ENCODE results near the gene XPO1.
"Not testable (repeated sequence)": the region's sequence is repeated elsewhere in the genome, so short reads cannot be mapped to it uniquely, and the experiment has no call there.

The XPO1 gene

DNA sequence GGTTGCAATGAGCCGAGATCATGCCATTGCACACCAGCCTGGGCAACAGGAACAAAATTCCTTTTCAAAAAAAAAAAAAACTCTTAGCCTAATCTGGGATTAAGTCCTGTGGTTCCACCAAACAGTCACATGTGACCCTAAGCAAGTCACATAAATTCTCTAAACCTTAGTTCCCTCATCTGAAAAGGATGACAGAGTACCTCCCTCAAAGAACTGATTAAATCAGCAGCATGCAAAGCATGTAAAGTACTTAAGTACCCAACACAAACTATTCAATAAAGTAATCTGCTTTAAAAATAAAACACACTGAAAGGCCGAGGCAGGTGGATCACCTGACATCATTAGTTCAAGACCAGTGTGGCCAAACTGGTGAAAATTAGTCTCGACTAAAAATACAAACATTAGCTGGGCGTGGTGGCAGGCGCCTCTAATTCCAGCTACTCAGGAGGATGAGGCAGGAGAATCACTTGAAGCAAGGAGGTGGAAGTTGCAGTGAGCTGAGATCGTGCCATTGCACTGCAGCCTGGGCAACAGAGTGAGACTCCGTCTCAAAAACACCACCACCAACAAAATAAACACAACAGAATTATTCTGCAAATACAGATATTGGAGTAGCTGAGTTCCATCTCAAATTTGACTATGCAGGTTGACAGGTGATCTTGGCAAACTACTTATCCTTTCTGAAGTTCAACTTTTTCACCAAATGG, 74.2 kb downstream of the XPO1 start:
- peak in 1 of 2 donors; percentile 18 for DNase-seq

DNA sequence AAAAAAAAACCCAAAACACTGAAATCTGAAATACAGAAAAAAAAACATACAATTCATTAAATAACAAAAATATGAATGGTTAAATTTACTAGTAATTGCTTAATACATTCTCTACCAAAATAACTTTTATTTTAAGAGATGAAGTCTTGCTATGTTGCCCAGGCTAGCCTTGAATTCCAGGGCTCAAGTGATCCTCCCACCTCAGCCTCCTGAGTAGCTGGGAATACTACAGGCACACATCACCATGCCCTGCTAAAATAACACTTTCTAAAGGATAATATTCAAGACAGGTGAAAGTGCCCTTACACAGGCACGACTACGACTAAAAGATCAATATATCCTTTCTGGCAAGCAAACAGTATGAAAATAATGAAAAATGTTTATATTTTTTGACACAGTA, 76.8 kb downstream of the XPO1 start:
- no peak for DNase-seq

GRCh38 chr2:61460163-61460562, 78.0 kb downstream of the XPO1 start:
- DNase-seq, result no peak

GRCh38 chr2:61456746-61457420, 81.3 kb downstream of the XPO1 start:
- no peak for DNase-seq

DNA sequence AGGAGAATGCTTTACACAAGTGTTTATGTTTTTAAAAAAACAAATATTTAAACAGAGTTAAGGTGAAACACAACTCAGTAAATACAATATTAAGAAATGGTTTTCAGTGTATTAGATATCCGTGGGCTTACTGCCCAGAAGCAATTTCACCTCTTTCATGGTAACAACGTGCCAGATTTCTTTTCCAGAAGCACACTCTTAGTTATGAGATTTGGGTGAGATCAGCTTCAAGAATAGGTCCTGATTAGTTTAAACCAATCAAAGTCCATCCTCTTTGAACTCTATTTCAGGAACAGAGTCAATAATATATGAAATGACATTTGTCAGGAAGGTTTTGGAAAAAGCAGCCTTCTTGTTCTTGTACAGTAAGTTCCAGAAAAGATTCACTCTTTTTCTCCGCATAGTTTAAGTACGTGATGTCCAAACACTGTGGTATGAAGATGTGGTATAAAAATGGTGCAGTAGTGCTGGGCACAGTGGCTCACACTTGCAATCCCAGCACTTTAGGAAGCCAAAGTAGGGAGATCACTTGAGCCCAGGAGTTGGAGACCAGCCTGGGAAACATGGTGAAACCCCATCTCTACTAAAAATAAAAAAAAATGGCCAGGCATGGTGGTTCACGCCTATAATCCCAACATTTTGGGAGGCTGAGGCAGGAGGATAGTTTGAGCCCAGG, 81.9 kb downstream of the XPO1 start:
- no peak for DNase-seq

- DNase-seq, result not testable (repeated sequence)
These were observed 83.2 kb downstream of the XPO1 start for GRCh38 chr2:61454972-61455371.

- DNase-seq, result no peak
These were observed 83.8 kb downstream of the XPO1 start for GRCh38 chr2:61454383-61454782.

DNA sequence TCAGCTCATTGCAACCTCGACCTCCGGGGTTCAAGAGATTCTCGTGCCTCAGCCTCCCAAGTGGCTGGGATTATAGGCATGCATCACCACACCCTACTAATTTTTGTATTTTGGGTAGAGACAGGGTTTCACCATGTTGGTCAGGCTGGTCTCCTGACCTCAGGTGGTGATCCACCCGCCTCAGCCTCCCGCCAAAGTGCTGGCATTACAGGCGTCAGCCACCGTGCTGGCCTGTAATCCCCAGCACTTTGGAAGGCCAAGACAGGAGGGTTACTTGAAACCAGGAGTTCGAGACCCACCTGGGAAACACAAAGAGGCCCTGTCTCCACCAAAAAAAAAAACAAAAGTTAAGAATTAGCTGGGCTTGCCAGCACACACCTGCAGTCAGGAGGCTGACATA, 85.8 kb downstream of the XPO1 start:
- DNase-seq, result no peak

GRCh38 chr2:61451178-61451577, 87.0 kb downstream of the XPO1 start:
- DNase-seq, result no peak

DNA sequence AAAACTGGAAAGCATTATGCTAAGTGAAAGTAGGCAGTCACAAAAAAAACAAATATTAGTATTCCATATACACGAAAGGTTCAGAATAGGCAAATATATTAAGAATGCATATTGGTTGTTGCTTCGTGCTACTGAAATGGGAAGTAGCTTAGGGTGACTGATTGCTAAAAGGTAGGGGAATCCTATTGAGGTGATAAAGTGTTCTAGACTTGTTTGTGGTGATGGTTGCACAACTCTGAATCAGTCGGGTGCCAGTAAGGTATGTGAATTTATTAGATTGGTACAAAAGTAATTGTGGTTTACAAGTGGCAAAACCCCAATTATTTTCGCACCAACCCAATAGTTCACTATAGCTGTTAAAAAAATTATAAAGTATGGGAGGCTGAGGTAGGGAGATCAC, 88.0 kb downstream of the XPO1 start:
- DNase-seq, result no peak

DNA sequence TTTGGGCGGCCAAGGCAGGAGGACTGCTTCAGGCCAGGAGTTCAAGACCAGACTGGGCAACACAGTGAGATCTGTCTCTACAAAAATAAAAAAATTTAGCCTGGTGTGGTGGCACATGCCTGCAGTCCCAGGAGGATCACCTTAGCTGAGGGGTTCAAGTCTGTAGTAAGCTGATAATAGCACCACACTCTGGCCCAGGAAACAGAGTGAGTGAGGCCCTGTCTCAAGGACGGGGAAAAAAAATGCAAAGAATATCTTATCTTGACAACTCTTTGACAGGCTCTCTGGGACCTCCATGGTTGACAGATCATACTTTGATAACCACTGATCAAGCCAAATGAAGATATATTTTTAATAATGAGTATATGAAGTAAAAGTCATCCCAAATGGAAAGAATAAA, 89.9 kb downstream of the XPO1 start:
- DNase-seq, result no peak

GRCh38 chr2:61446971-61447370, 91.2 kb downstream of the XPO1 start:
- DNase-seq, result not testable (repeated sequence)

DNA sequence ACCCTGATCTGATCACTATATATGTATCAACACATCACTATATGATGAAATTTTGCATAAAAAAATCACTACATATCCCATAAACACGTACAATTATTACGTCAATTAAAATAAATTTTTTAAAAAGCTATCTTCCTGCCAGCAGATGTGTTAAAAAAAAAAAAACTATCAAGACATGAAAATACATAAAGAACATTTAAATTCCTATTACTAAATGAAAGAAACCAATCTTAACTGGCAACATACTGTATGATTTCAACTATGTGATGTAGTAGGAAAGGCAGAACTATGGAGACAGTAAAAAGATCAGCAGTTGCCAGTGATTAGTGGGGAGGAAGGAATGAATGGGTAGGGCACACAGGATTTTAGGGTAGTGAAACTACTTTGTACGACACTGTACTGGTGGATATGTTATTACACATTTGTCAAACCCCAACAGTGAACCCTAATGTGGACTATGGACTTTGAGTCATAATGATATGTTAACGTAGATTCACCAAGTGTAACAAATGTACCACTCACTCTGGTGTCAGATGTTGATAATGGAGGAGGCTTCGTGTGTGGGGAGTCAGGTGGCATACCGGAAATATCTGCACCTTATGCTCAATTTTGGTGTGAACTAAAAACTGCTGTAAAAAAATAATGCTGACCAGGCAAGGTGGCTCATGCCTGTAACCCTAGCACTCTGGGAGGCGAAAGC, 94.7 kb downstream of the XPO1 start:
- DNase-seq, result peak; percentile 40 to 81

DNA sequence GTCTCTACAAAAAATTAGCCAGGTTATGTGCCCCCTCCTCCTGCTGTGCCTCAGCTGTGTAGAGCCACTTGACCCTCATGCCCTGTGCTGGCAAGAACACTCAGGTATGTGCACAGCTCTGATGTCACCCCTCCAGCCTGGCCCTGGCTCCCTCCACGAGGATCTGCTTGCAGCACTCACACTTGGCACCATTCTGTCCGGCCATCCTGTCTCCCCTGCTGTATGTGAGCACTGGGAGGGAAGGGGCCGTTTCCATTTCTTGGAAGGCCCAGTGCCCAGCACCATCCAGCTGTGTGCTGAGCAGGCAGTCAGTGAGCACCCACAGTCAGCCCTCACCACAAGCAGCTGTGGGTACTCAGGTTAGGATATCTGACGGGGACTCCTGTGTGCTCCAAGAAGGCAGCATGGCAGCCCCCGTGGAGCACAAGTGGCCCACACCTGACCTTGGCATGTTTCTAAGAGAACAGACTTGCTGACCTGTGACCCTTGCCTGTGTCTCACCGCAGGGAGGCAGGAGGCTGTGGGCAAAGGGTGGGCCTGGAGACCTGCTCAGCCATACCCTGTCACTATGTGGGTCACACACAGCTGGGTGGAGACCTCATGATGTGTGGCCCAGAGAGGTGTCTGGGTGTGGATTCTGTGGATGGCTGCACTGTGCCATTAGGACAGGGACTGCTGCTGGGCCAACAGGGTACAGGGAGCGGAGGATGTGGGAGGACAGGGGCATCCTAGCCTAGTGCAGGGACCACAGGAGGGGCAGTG, 98.7 kb downstream of the XPO1 start:
- DNase-seq, result no peak

DNA sequence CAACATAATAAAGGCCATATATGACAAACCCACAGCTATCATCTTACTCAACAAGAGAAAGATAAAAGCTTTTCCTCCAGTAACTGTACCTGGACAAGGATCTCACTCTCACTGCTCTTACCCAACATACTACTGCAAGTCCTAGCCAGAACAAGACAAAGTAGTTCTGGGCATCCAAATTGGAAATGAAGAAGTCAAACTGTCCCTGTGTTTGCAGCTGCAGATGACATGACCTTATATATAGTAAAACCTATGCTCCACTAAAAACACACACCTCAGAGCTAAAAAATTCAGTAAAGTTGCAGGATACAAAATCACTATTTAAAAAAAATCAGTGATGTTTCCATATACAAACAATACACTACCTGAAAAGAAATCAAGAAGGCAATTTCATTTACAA, 99.5 kb downstream of the XPO1 start:
- no peak for DNase-seq

- DNase-seq, result no peak
These were observed 101.0 kb downstream of the XPO1 start for GRCh38 chr2:61437170-61437569.

- DNase-seq, result peak; percentile 36 to 37
These were observed 102.1 kb downstream of the XPO1 start for GRCh38 chr2:61436092-61436491.

DNA sequence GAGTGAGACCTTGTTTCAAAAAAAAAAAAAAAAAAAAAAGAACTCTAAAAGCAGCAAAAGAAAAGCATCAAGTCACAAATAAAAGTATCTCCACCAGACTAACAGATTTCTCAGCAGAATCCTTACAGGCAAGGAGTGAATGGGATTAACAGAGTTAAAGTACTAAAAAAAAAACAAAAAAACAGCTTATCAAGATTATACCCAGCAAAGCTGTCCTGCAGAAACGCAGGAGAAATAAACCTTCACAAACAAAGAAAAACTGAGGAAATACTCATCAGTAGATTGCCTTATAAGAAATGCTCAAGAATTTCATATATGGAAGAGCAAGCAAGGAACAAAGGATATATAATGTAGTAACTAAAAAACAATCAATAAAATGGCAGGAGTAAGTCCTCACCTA, 102.9 kb downstream of the XPO1 start:
- no peak for DNase-seq

DNA sequence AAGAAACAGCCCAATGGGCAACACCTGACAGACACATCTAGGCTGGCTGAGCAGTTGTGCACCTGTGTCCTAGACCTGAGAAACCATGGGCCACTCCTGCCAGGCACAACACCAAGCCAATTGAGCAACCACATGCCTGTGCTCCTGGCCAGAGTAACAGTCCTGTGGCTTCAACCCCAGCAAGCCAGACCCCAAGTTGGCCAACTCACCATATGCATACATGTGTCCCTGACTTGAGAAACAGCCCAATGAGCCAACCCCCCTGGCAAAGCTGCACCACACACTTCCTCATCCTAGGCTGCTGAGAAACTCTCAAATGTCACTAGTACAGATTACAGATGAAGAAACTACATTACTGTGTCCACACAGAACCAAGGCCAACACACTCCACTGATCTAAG, 103.8 kb downstream of the XPO1 start:
- DNase-seq, result peak; percentile 91 to 92

DNA sequence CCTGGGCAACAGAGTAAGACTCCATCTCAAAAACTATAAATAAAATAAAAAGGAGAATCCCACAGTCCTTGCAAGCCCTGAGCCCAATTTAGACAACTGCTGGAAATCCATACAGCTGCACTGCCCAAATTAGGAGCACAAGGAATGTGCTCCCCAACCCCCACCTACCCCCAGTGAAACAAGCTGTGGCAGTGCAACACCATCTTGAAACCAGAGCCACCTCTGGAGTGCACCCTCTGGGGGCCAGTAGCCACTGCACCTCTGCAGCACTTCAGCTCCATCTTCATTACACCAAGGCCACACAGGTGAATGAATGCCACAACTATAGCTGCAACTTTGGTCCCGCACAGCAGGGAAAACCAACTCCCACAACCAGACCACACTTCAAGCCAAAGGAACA, 104.5 kb downstream of the XPO1 start:
- DNase-seq, result no peak

DNA sequence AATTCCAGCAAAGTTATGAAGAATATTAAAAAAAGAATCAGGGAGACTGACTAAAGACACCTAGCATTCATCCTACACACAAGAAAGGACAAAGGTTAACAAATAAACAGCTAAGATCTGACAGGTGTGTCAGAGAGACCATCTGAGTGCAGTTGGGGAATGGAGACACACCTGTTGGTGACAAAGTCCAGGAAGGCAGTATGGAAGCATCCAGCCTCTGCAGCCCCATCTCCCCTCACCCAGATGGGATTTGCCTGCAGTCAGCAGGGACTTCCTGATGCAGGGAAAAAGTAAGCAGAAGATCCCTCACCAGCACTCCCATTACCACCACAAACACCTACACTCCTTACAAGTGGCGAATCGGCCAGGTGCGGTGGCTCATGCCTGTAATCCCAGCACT, 105.2 kb downstream of the XPO1 start:
- DNase-seq, result no peak

DNA sequence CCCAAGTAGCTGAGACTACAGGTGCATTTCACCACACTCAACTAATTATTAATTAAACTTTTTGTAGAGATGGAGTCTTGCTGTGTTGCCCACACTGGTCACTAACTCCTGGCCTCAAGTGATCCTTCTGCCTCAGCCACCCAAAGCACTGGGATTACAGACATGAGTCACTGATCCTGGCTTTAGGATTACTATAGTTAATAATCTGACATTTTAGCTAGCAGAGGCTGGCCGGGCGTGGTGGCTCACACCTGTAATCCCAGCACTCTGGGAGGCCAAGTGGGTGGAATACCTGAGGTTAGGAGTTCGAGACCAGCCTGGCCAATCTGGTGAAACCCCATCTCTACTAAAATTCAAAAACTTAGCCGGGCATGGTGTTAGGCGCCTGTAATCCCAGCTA, 106.8 kb downstream of the XPO1 start:
- DNase-seq, result no peak
